PC-3 (cell line): ENCODE measurements around the gene GRXCR1. TPM values are rescaled to one million over a fixed set of nuclear protein-coding genes. Genes with fewer than 3 reads are reported as not detected.

Experiments
- ATAC-seq: fragments of 200-7000 bp; cut with Tn5 transposase; 2 replicates; pipeline ENCODE4 v1.9.1; 2020; ENCODE audit warnings: mild to moderate bottlenecking, moderate library complexity
- BruUV-seq: library from RNA; stranded (reverse); fragments of 400-500 nt; replicated peaks from 2 replicates; lab custom pipeline; 2021; lab: Mats Ljungman, UMichigan
- CTCF ChIA-PET: fragments of 300-600 bp; sonication (Branson Sonifier 250); formaldehyde crosslinking; loops from one replicate; lab custom pipeline; 2022; ENCODE audit warnings: antibody characterized with exemption; lab: Charles Lee
- POLR2A ChIA-PET: fragments of 300-600 bp; sonication (Branson Sonifier 250); formaldehyde crosslinking; loops from one replicate; lab custom pipeline; 2022; ENCODE audit warnings: antibody characterized with exemption; ENCODE audit not compliant: unreplicated experiment; lab: Charles Lee
- DNase-seq: peaks from one replicate; pipeline ENCODE4 v3.0.0-alpha.2; 2015
- H2AFZ ChIP-seq: fragments of 300-600 bp; sonication (generic); 2 replicates; pipeline ENCODE4 v1.6.0; 2016; ENCODE audit warnings: antibody characterized with exemption, low read length
- H3F3A ChIP-seq: fragments of 300-600 bp; sonication (generic); one replicate; pipeline ENCODE4 v1.6.0; 2017; ENCODE audit warnings: antibody characterized with exemption, low read length, control low read depth, mild to moderate bottlenecking; ENCODE audit not compliant: unreplicated experiment
- H3K27ac ChIP-seq: fragments of 300-600 bp; sonication (generic); 2 replicates; pipeline ENCODE4 v1.5.1; 2016; ENCODE audit warnings: mild to moderate bottlenecking, low read length
- H3K27me3 ChIP-seq: fragments of 300-600 bp; sonication (generic); 2 replicates; pipeline ENCODE4 v1.6.1; 2016; ENCODE audit warnings: low read length, mixed read lengths
- H3K36me3 ChIP-seq: fragments of 300-600 bp; sonication (generic); 2 replicates; pipeline ENCODE4 v1.6.1; 2016; ENCODE audit warnings: low read depth, mixed run types, low read length, mixed read lengths
- H3K4me1 ChIP-seq: fragments of 300-600 bp; sonication (generic); 2 replicates; pipeline ENCODE4 v1.5.1; 2016; ENCODE audit warnings: low read length; ENCODE audit not compliant: insufficient read depth
- H3K4me2 ChIP-seq: fragments of 300-600 bp; sonication (generic); 2 replicates; pipeline ENCODE4 v1.6.0; 2016; ENCODE audit warnings: low read length
- H3K4me3 ChIP-seq: fragments of 300-600 bp; sonication (generic); 2 replicates; pipeline ENCODE4 v1.5.1; 2016; ENCODE audit warnings: mild to moderate bottlenecking, low read length, mixed read lengths
- H3K79me2 ChIP-seq: fragments of 300-600 bp; sonication (generic); 2 replicates; pipeline ENCODE4 v1.6.1; 2017; ENCODE audit warnings: low read length, mixed read lengths
- H3K9ac ChIP-seq: fragments of 300-600 bp; sonication (generic); 2 replicates; pipeline ENCODE4 v1.6.0; 2016; ENCODE audit warnings: mild to moderate bottlenecking, low read length
- H3K9me2 ChIP-seq: fragments of 300-600 bp; sonication (generic); replicated peaks from 2 replicates; pipeline ENCODE4 v1.6.1; 2016; ENCODE audit warnings: mixed run types, low read length, mixed read lengths
- H3K9me3 ChIP-seq: fragments of 300-600 bp; sonication (generic); 2 replicates; pipeline ENCODE4 v1.6.1; 2016; ENCODE audit warnings: low read length, mixed read lengths
- H4K20me1 ChIP-seq: fragments of 300-600 bp; sonication (generic); 2 replicates; pipeline ENCODE4 v1.6.1; 2016; ENCODE audit warnings: low read length, mixed read lengths
- EZH2 ChIP-seq: fragments of 300-600 bp; sonication (generic); IDR thresholded peaks from one replicate; pipeline ENCODE4 v1.6.1; 2017; ENCODE audit warnings: antibody characterized with exemption, mild to moderate bottlenecking, low read length; ENCODE audit not compliant: unreplicated experiment
- EZH2phosphoT487 ChIP-seq: fragments of 300-600 bp; sonication (generic); IDR thresholded peaks from 2 replicates; pipeline ENCODE4 v1.6.1; 2018; ENCODE audit warnings: mild to moderate bottlenecking, antibody characterized with exemption, low read length, borderline replicate concordance
- intact Hi-C: fragments of 100-400 bp; cut with micrococcal nuclease; formaldehyde crosslinking; loops from 2 replicates; pipeline ENCODE4 v1.9.0; 2023
- total RNA-seq: library from RNA; depleted of rRNA; stranded (reverse); fragments of >200 nt; gene quantifications from 2 replicates; pipeline ENCODE4 v1.2.3, GENCODE V29; 2014
- TF ChIP-seq, protein P1 (sequence below): fragments of 300-600 bp; sonication (generic); conservative IDR thresholded peaks from 2 replicates; pipeline ENCODE4 v1.5.1; 2017; ENCODE audit warnings: antibody characterized with exemption, low read depth, mild to moderate bottlenecking, low read length

GRXCR1 gene
- total RNA-seq, 1 experiment from 2014 or later = not detected

DNA sequence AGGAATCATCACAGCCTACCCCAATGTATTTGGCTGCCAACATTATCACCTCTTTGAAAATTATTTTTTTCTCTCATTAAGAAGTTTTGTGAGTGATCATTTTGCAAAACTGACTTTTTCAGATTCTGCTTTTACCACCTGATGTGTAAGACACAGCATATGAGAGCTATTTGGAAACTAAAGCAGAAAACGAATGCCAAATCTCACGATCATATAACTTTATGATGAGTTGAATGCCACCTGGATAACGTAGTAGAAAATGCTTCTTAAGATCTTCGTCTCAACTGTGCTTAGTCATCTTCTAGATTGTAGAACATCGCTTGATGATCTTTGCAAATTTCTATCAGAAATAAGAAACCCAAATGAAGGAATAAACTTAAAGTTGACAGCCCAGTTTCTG, 21.3 kb upstream of the GRXCR1 start:
- H3K79me2 ChIP-seq = no peaks in the 10 kb centered on the region
- H3K9me2 ChIP-seq = no peaks in the 10 kb centered on the region
- H3K9me3 ChIP-seq = no peaks in the 10 kb centered on the region
- H3K4me1 ChIP-seq = no peaks in the 10 kb centered on the region
- POLR2A ChIA-PET = no interaction called here
- ATAC-seq = no peak
- H2AFZ ChIP-seq = no peak overlapping the region
- no peak for TF ChIP-seq EZH2
- TF ChIP-seq, protein P1, sequence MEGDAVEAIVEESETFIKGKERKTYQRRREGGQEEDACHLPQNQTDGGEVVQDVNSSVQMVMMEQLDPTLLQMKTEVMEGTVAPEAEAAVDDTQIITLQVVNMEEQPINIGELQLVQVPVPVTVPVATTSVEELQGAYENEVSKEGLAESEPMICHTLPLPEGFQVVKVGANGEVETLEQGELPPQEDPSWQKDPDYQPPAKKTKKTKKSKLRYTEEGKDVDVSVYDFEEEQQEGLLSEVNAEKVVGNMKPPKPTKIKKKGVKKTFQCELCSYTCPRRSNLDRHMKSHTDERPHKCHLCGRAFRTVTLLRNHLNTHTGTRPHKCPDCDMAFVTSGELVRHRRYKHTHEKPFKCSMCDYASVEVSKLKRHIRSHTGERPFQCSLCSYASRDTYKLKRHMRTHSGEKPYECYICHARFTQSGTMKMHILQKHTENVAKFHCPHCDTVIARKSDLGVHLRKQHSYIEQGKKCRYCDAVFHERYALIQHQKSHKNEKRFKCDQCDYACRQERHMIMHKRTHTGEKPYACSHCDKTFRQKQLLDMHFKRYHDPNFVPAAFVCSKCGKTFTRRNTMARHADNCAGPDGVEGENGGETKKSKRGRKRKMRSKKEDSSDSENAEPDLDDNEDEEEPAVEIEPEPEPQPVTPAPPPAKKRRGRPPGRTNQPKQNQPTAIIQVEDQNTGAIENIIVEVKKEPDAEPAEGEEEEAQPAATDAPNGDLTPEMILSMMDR = no peak
- no peak for TF ChIP-seq EZH2phosphoT487
- H3K4me3 ChIP-seq = no peak overlapping the region
- H3K27ac ChIP-seq = no peak overlapping the region
- H4K20me1 ChIP-seq = no peaks in the 10 kb centered on the region
- H3K9ac ChIP-seq = no peak overlapping the region
- intact Hi-C loops = loop anchor here (10.0 kb wide), 1 partner anchor 94 kb away; no protein-coding TSS in a partner anchor
- CTCF ChIA-PET = no interaction called here
- H3F3A ChIP-seq = no peaks in the 10 kb centered on the region
- H3K4me2 ChIP-seq = no peak overlapping the region
- no peak for DNase-seq
- H3K27me3 ChIP-seq = peaks cover 7% of the 10 kb centered on the region; the same call in 1 of the 2 replicates
- no peaks in the 10 kb centered on the region for H3K36me3 ChIP-seq
- BruUV-seq = no TSS peak

DNA sequence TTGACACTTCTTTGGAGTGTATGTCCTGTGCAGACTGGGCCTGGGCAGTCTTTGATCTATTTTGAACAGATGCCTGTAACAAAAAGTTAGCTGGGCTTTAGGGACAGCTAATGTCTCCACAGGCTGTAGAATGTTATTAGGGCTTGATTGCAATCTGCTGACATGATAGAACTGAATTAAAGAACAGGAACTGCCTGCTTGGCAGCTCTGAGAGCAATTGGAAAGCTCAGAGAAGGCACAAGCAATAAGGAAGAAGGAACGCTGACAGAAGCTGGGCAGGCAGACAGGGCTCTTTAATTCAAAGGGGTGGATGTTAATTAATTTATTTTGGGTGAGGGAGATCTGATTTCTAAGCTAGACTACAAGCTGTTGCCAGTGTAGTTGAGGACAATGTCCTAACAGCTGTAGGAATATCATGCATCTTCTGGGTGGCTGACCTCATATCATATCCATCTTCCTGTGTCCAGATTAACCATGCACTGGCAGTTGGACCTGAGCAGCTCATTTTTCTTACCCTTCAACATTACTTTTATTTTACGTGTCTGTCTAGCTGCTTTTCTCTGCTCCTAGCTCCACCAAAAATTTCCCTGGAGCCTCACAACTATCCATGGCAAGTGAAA, 20.7 kb upstream of the GRXCR1 start:
- Histone ChIP-seq H3K4me1 (no peaks in the 10 kb centered on the region), H3K9ac (no peak overlapping the region), H3K9me3 (no peaks in the 10 kb centered on the region), H3K79me2 (no peaks in the 10 kb centered on the region), H3K27ac (no peak overlapping the region), H3K4me3 (no peak overlapping the region), H3F3A (no peaks in the 10 kb centered on the region), H2AFZ (no peak overlapping the region), H4K20me1 (no peaks in the 10 kb centered on the region), H3K4me2 (no peak overlapping the region), H3K27me3 (peaks cover 7% of the 10 kb centered on the region; the same call in 1 of the 2 replicates), H3K9me2 (no peaks in the 10 kb centered on the region), H3K36me3 (no peaks in the 10 kb centered on the region)
- ATAC-seq = no peak
- TF ChIP-seq EZH2phosphoT487 (no peak), EZH2 (no peak)
- TF ChIP-seq, protein P1 = no peak
- intact Hi-C loops = loop anchor here (10.0 kb wide), 1 partner anchor 93 kb away; no protein-coding TSS in a partner anchor
- POLR2A ChIA-PET = no interaction called here
- no TSS peak for BruUV-seq
- no peak for DNase-seq
- CTCF ChIA-PET = no interaction called here

DNA sequence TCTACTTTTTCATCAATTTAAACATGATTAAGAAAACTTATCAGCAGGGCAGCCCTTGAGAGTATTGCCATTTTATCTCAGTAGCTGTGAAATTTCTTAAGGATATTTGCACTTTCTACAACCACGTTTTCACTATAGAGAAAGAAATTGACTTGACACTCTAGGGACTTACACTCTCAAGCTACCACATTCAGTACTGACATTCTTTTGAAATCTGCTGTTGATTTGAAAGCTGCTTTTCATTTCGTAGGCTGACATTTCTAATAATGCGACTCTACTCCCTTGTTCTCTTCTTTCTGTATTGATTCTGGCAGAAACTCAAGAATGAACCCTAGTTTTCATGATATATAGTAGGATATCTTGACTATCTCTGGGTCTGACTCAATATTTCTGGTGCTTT, 13.7 kb upstream of the GRXCR1 start:
- CTCF ChIA-PET = no interaction called here
- H2AFZ ChIP-seq = no peak overlapping the region

More for the DNA sequence above, 13.7 kb upstream of the GRXCR1 start:
- Histone ChIP-seq H3K36me3 (no peaks in the 10 kb centered on the region), H4K20me1 (no peaks in the 10 kb centered on the region), H3K27me3 (no peaks in the 10 kb centered on the region), H3K4me3 (no peak overlapping the region), H3K4me2 (no peak overlapping the region), H3K4me1 (peaks cover 10% of the 10 kb centered on the region), H3K79me2 (no peaks in the 10 kb centered on the region), H3K9ac (no peak overlapping the region), H3F3A (no peaks in the 10 kb centered on the region), H3K9me3 (no peaks in the 10 kb centered on the region), H3K9me2 (no peaks in the 10 kb centered on the region), H3K27ac (no peak overlapping the region)
- POLR2A ChIA-PET = no interaction called here
- intact Hi-C loops = loop anchor here (10.0 kb wide), 1 partner anchor 86 kb away; no protein-coding TSS in a partner anchor
- no peak for ATAC-seq
- no peak for DNase-seq
- TF ChIP-seq, protein P1 = no peak
- no peak for TF ChIP-seq EZH2
- no TSS peak for BruUV-seq
